H1 (cell line): ENCODE data around the gene CYTIP. TPM values are rescaled to one million over a fixed set of nuclear protein-coding genes. Genes with fewer than 3 reads are reported as not detected.

Source experiments
- CTCF ChIA-PET: fragments of 300-600 bp; sonication (Branson Sonifier 250); formaldehyde crosslinking; loops from one replicate; lab custom pipeline; 2021; ENCODE audit not compliant: partially characterized antibody; lab: Charles Lee
- POLR2A ChIA-PET: fragments of 300-600 bp; sonication (Branson Sonifier 250); formaldehyde crosslinking; loops from one replicate; lab custom pipeline; 2021; ENCODE audit warnings: inconsistent platforms; ENCODE audit not compliant: partially characterized antibody; lab: Charles Lee
- DNase-seq, 2 experiments: peaks; one replicate each; pipeline versions ENCODE4 v3.0.0 to v3.0.0-alpha.2; 2010 to 2022; ENCODE audit warnings: low spot score in 2 of 2, low read depth in 1 of 2, mixed read lengths in 1 of 2
- FAIRE-seq: peaks from 2 replicates; lab custom pipeline; 2011; peaks lifted over from hg19 to GRCh38; lab: Jason Lieb, UNC
- H2AFZ ChIP-seq: 2 replicates; pipeline ENCODE4 v1.8.1; 2012; ENCODE audit warnings: low read length, inconsistent platforms
- H2AK5ac ChIP-seq: 2 replicates; pipeline ENCODE4 v1.6.1; 2013; ENCODE audit warnings: low read depth, low read length
- H2BK120ac ChIP-seq: replicated peaks from 2 replicates; pipeline ENCODE3; 2013; ENCODE audit warnings: low read depth, low read length, inconsistent platforms
- H2BK12ac ChIP-seq: 2 replicates; pipeline ENCODE4 v1.6.1; 2013; ENCODE audit warnings: low read depth, low read length
- H2BK15ac ChIP-seq: 2 replicates; pipeline ENCODE4 v1.6.1; 2013; ENCODE audit warnings: low read length
- H2BK20ac ChIP-seq: 2 replicates; pipeline ENCODE4 v1.6.1; 2013; ENCODE audit warnings: low read length
- H2BK5ac ChIP-seq: 2 replicates; pipeline ENCODE4 v1.6.1; 2013; ENCODE audit warnings: low read depth, low read length
- H3K14ac ChIP-seq: 2 replicates; pipeline ENCODE4 v1.6.1; 2013; ENCODE audit warnings: inconsistent platforms; ENCODE audit not compliant: insufficient read length
- H3K18ac ChIP-seq: 2 replicates; pipeline ENCODE4 v1.6.1; 2013; ENCODE audit warnings: low read length; ENCODE audit errors: extremely low read depth
- H3K23ac ChIP-seq: 2 replicates; pipeline ENCODE4 v1.6.1; 2013; ENCODE audit warnings: inconsistent platforms; ENCODE audit not compliant: insufficient read length
- H3K23me2 ChIP-seq: 2 replicates; pipeline ENCODE4 v1.6.1; 2013; ENCODE audit warnings: low read depth, low read length
- H3K27ac ChIP-seq: 2 replicates; pipeline ENCODE4 v1.6.1; 2011; ENCODE audit warnings: low read depth, low read length, inconsistent platforms
- H3K27me3 ChIP-seq, 4 experiments: replicated peaks in 1 of 4; 1 replicate in 1 of 4; 2 replicates in 3 of 4; pipeline versions ENCODE4 v1.6.1 to v1.8.1; 2011 to 2013; ENCODE audit warnings: low read length in 3 of 4, mild to moderate bottlenecking in 3 of 4, inconsistent platforms in 2 of 4, mixed read lengths in 2 of 4, moderate library complexity in 1 of 4; ENCODE audit not compliant: control insufficient read depth in 3 of 4, insufficient read depth in 3 of 4; ENCODE audit errors: extremely low read depth in 1 of 4
- H3K36me3 ChIP-seq, 4 experiments: 2 replicates each; pipeline versions ENCODE4 v1.6.1 to v1.8.1; 2011 to 2013; ENCODE audit warnings: mild to moderate bottlenecking in 4 of 4, low read length in 3 of 4, moderate library complexity in 2 of 4, control low read depth in 1 of 4, inconsistent platforms in 1 of 4; ENCODE audit not compliant: insufficient read depth in 4 of 4, control insufficient read depth in 2 of 4
- H3K4ac ChIP-seq: replicated peaks from 2 replicates; pipeline ENCODE3; 2013; ENCODE audit warnings: low read length, low read depth, mixed read lengths, inconsistent platforms; ENCODE audit not compliant: insufficient read length
- H3K4me1 ChIP-seq, 4 experiments: replicated peaks in 1 of 4; 1 replicate in 1 of 4; 2 replicates in 3 of 4; pipeline versions ENCODE4 v1.6.1 to v1.8.1; 2011 to 2013; ENCODE audit warnings: low read length in 3 of 4, inconsistent platforms in 2 of 4, mixed read lengths in 1 of 4; ENCODE audit not compliant: insufficient read depth in 4 of 4, control insufficient read depth in 3 of 4
- H3K4me2 ChIP-seq, 2 experiments: 2 replicates each; pipeline versions ENCODE4 v1.6.1 to v1.8.1; 2011 to 2013; ENCODE audit warnings: low read depth in 2 of 2, low read length in 2 of 2, control low read depth in 1 of 2, inconsistent platforms in 1 of 2, mild to moderate bottlenecking in 1 of 2; ENCODE audit not compliant: insufficient read depth in 1 of 2
- H3K4me3 ChIP-seq, 4 experiments: fragments of 200-600, 300-600 bp in 1 of 4; sonication (generic), shearing (Covaris generic), sonication (Bioruptor Twin) in 1 of 4; 2 replicates each; pipeline versions ENCODE4 v1.5.1 to v1.8.1; 2011 to 2016; ENCODE audit warnings: low read length in 4 of 4, low read depth in 3 of 4, control low read depth in 2 of 4, inconsistent platforms in 2 of 4, mild to moderate bottlenecking in 2 of 4, mixed read lengths in 1 of 4, moderate library complexity in 1 of 4; ENCODE audit not compliant: insufficient read depth in 2 of 4; ENCODE audit errors: extremely low read depth in 1 of 4
- H3K56ac ChIP-seq: replicated peaks from 2 replicates; pipeline ENCODE3; 2013; ENCODE audit warnings: low read depth, mild to moderate bottlenecking, mixed read lengths, low read length, inconsistent platforms; ENCODE audit not compliant: insufficient read length
- H3K79me1 ChIP-seq: 2 replicates; pipeline ENCODE4 v1.6.1; 2013; ENCODE audit warnings: low read depth, low read length, control low read depth
- H3K79me2 ChIP-seq, 2 experiments: 2 replicates each; pipeline versions ENCODE4 v1.6.1 to v1.8.1; 2012 to 2013; ENCODE audit warnings: low read length in 2 of 2, mild to moderate bottlenecking in 2 of 2, inconsistent platforms in 1 of 2; ENCODE audit not compliant: insufficient read depth in 2 of 2, control insufficient read depth in 1 of 2
- H3K9ac ChIP-seq, 4 experiments: replicated peaks in 1 of 4; 1 replicate in 1 of 4; 2 replicates in 3 of 4; pipeline versions ENCODE4 v1.6.1 to v1.8.1; 2011 to 2013; ENCODE audit warnings: low read depth in 3 of 4, low read length in 3 of 4, control low read depth in 2 of 4, mild to moderate bottlenecking in 2 of 4, moderate library complexity in 2 of 4, inconsistent platforms in 1 of 4; ENCODE audit errors: extremely low read depth in 1 of 4
- H3K9me3 ChIP-seq, 2 experiments: 2 replicates each; pipeline versions ENCODE4 v1.6.1 to v1.8.1; 2012 to 2013; ENCODE audit warnings: mild to moderate bottlenecking in 2 of 2, moderate library complexity in 2 of 2, control low read depth in 1 of 2, inconsistent platforms in 1 of 2, low read depth in 1 of 2, low read length in 1 of 2, mixed read lengths in 1 of 2; ENCODE audit not compliant: insufficient read depth in 2 of 2
- H4K20me1 ChIP-seq, 2 experiments: replicated peaks in 1 of 2; 2 replicates each; pipeline versions ENCODE3 to v1.8.1; 2011 to 2013; ENCODE audit warnings: inconsistent platforms in 2 of 2, low read length in 2 of 2, mild to moderate bottlenecking in 1 of 2; ENCODE audit not compliant: insufficient read depth in 2 of 2, control insufficient read depth in 1 of 2
- H4K5ac ChIP-seq: 2 replicates; pipeline ENCODE4 v1.6.1; 2013; ENCODE audit warnings: low read length, low read depth, mixed read lengths, inconsistent platforms; ENCODE audit not compliant: insufficient read length
- H4K8ac ChIP-seq: 2 replicates; pipeline ENCODE4 v1.8.0; 2013; ENCODE audit warnings: mild to moderate bottlenecking, moderate library complexity, low read length, inconsistent platforms; ENCODE audit not compliant: insufficient read depth; ENCODE audit errors: extremely low read depth
- H4K91ac ChIP-seq: replicated peaks from 2 replicates; pipeline ENCODE3; 2013; ENCODE audit warnings: low read length, mixed read lengths, inconsistent platforms; ENCODE audit not compliant: insufficient read length
- CHD1 ChIP-seq: IDR thresholded peaks from 2 replicates; pipeline ENCODE4 v1.6.1; 2012; ENCODE audit warnings: low read depth, low read length, improper control_type of control experiment
- EP300 ChIP-seq, 2 experiments: IDR thresholded peaks; 1 replicate in 1 of 2; 2 replicates in 1 of 2; pipeline ENCODE4 v1.6.1; 2011 to 2012; ENCODE audit warnings: low read depth in 2 of 2, low read length in 2 of 2, mild to moderate bottlenecking in 2 of 2, borderline replicate concordance in 1 of 2, inconsistent platforms in 1 of 2, moderate library complexity in 1 of 2
- KDM1A ChIP-seq: fragments of 200-600, 300-600 bp; sonication (generic); IDR thresholded peaks from 2 replicates; pipeline ENCODE4 v1.7.1; 2016; ENCODE audit warnings: mild to moderate bottlenecking, low read length, borderline replicate concordance
- POU5F1 ChIP-seq: IDR thresholded peaks from 2 replicates; pipeline ENCODE4 v1.6.1; 2011; ENCODE audit warnings: low read depth, mild to moderate bottlenecking, low read length, moderate library complexity
- polyA plus RNA-seq, 7 experiments: library from polyadenylated mRNA; depleted of rRNA in 3 of 7; stranded (reverse) in 5 of 7; unstranded in 2 of 7; fragments of >200 nt in 5 of 7; fragments of 200-250 nt in 2 of 7; gene quantifications; 1 replicate in 5 of 7; 2 replicates in 1 of 7; 4 replicates in 1 of 7; pipeline versions ENCODE4 v1.2.1 to v1.2.3, GENCODE V29; 2011 to 2013; ENCODE audit warnings: missing spikeins in 2 of 7, mixed read lengths in 2 of 7
- total RNA-seq: library from RNA; stranded (reverse); fragmentation: NEBNext Ultra II Directional; extraction: Animal tissue kit (Norgen Biotek cat#: 25700); gene quantifications from 2 replicates; pipeline ENCODE4 v1.2.1, GENCODE V29; 2021
- TF ChIP-seq, protein P1 (sequence below): IDR thresholded peaks from 2 replicates; pipeline ENCODE4 v1.6.1; 2012; ENCODE audit warnings: low read length, inconsistent platforms

CYTIP gene
- total and polyA plus RNA-seq, 2 of the 8 experiments (the other 6 are each of a cell fraction or from before 2014, with no cell fraction given): 0.12 TPM; not detected in 1

- Histone ChIP-seq H3K18ac (no peak overlapping the region), H2BK5ac (no peak overlapping the region), H3K27ac (no peak overlapping the region), H3K4me2 (no peak overlapping the region), H4K5ac (no peak overlapping the region), H2BK12ac (no peak overlapping the region), H3K79me2 (no peaks in the 10 kb centered on the region), H2BK15ac (no peak overlapping the region), H3K9me3 (no peaks in the 10 kb centered on the region), H3K4me1 (no peaks in the 10 kb centered on the region), H3K9ac (no peak overlapping the region), H3K4ac (no peak overlapping the region), H3K4me3 (no peak overlapping the region), H4K91ac (no peak overlapping the region), H3K79me1 (no peaks in the 10 kb centered on the region), H3K14ac (no peak overlapping the region), H3K23ac (no peak overlapping the region), H3K56ac (no peak overlapping the region), H2AK5ac (no peak overlapping the region), H3K36me3 (no peaks in the 10 kb centered on the region), H3K23me2 (no peaks in the 10 kb centered on the region), H2BK20ac (no peak overlapping the region), H2AFZ (no peak overlapping the region), H4K8ac (no peak overlapping the region), H4K20me1 (no peaks in the 10 kb centered on the region), H2BK120ac (no peak overlapping the region), H3K27me3 (no peaks in the 10 kb centered on the region)
- DNase-seq (no peak), FAIRE-seq (no peak)
- POLR2A ChIA-PET: no interaction called here
- no peak for TF ChIP-seq EP300 (IDR thresholded peaks at IDR 0.05; ENCODE audit: borderline replicate concordance in 1 of 2, low read depth in 2 of 2, low read length in 2 of 2)
- TF ChIP-seq, protein P1, sequence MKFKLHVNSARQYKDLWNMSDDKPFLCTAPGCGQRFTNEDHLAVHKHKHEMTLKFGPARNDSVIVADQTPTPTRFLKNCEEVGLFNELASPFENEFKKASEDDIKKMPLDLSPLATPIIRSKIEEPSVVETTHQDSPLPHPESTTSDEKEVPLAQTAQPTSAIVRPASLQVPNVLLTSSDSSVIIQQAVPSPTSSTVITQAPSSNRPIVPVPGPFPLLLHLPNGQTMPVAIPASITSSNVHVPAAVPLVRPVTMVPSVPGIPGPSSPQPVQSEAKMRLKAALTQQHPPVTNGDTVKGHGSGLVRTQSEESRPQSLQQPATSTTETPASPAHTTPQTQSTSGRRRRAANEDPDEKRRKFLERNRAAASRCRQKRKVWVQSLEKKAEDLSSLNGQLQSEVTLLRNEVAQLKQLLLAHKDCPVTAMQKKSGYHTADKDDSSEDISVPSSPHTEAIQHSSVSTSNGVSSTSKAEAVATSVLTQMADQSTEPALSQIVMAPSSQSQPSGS: no peak
- no peak for TF ChIP-seq POU5F1
- no peak for TF ChIP-seq KDM1A
- no peak for TF ChIP-seq CHD1
- CTCF ChIA-PET: interaction anchor here (0.8 kb wide), 1 partner anchor 103 kb away, joined by 3 read pairs; no protein-coding TSS in a partner anchor
Observed at GRCh38 chr2:157427922-157428303, 16.0 kb downstream of the CYTIP start.
